Stimulated activated CD8-positive, alpha-beta memory T cell treated with anti-CD3 and anti-CD28 coated beads, Interleukin-7, amount 100 ng/mL, for 1 hour (primary cell): ENCODE results near the gene ZFPM1.

Experiments
- DNase-seq, 2 donors: peaks; one replicate each; pipeline ENCODE4 v3.0.0-alpha.2; 2020; ENCODE audit warnings: low read depth in 2 of 2

The ZFPM1 gene

GRCh38 chr16:88497561-88498462 lies 44.7 kb downstream of the ZFPM1 start:
- DNase-seq, result no peak

DNA sequence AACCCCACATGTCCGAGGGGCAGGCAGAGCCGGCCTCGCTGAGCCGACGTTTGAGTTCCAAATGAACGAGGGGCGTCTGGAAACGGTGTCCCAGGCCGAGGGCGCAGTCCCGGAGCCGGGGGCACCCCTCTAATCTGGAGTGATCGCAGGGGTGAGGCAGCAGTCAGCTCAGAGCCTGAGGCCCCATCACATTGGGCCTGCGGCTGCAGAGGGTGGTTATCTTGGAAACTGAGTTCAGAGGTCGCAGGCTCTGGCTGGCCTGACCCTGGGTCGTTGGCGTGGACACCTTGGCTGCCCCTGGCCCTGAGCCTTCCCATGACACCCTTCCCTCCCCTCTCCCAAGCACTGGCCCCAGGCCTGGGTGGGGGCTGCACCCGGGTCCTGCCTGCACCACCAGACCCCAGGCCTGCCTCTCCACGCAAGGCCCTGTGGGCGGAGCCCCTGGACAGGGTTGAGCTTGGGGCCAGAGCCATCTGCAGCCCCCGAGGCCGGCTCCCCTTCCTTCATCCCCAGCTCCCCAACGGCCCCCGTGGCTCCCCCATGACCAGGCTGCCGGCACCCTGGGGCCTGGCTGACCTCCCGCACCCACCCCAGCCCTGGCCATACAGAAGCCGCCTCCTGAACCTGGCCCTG lies 45.6 kb downstream of the ZFPM1 start:
- DNase-seq, result no peak

- DNase-seq, result no peak
These were observed 46.2 kb downstream of the ZFPM1 start for GRCh38 chr16:88499292-88499691.

- DNase-seq, result no peak
These were observed 46.8 kb downstream of the ZFPM1 start for GRCh38 chr16:88499836-88500251.

GRCh38 chr16:88500255-88500661 lies 47.2 kb downstream of the ZFPM1 start:
- DNase-seq, result no peak

DNA sequence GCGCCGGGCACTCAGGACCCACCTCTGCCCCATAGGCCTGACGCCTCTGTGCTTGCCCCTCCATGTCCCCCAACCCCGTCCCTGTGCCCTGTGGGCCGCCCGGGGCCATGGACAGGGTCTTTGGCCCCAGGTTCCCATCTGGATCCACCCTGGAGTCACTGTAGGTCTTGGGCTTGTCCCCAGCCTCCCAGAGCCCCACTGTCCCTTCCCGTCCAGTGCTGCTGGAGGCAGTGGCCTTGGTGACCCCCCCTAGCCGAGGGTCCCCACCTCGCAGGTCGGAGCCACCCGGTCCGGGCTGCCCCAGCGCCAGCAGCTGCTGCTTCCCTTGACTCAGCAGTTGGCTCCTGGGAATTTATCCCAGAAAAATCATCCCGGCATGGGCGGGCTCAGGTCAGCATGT lies 49.3 kb downstream of the ZFPM1 start:
- DNase-seq, result no peak

DNA sequence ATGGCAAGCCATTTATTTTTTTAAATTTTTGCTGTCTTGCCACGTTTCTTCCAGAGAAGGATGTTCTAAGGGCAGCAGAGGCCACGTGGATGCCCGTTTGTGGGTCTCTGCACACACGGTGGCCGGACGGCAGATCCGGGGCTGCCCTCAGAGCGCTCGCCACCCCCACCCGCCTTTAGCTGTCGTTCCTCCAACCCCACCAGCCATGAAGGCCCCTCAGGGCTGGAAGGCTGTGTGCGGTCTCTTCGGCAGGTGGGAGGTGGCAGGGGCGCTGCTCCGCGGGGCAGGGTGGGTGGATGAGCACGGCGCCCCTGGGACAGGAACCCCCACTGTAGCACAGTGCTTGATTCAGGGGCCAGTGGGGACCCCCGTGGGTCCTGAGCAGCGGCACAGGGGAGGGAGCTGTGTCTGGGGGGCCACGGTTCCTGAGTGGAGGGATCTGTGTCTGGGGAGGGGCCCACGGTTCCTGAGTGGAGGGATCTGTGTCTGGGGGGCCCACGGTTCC lies 49.7 kb downstream of the ZFPM1 start:
- DNase-seq, result no peak

GRCh38 chr16:88503374-88503770 lies 50.3 kb downstream of the ZFPM1 start:
- no peak for DNase-seq

DNA sequence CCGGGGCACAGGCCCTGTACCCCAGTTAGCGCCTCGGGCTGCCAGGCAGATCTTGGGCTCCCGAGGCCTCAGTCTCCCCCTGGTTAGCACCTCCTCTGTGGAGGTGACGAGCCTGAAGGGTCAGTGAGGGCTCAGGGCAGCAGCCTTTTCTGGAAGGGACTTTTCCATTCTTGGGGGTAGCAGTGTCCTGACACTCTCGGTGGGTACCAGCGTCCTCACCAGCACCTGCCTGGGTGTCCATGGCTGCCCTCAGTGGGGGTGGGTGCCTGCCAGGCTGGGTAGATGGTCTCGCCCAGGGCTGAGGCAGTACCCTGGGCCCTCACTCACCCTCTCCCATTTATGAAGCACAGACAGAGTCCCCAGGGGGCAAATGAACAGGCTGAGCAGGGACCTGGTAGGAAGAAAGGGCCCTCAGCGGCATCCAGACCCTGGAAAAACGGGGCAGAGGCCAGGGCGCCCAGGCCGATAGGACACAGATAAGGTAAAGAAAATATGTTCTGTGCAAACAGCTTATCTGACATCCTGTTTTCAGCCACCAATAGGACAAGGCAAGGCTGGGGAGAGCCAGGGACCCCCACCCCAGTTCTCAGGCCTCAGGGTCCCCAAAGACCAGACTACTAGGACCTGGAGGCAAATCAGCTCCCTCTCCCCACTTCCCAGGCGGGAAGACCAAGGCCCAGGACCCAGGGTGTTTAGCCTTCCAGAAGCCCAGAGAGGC lies 50.9 kb downstream of the ZFPM1 start:
- DNase-seq, result no peak

DNA sequence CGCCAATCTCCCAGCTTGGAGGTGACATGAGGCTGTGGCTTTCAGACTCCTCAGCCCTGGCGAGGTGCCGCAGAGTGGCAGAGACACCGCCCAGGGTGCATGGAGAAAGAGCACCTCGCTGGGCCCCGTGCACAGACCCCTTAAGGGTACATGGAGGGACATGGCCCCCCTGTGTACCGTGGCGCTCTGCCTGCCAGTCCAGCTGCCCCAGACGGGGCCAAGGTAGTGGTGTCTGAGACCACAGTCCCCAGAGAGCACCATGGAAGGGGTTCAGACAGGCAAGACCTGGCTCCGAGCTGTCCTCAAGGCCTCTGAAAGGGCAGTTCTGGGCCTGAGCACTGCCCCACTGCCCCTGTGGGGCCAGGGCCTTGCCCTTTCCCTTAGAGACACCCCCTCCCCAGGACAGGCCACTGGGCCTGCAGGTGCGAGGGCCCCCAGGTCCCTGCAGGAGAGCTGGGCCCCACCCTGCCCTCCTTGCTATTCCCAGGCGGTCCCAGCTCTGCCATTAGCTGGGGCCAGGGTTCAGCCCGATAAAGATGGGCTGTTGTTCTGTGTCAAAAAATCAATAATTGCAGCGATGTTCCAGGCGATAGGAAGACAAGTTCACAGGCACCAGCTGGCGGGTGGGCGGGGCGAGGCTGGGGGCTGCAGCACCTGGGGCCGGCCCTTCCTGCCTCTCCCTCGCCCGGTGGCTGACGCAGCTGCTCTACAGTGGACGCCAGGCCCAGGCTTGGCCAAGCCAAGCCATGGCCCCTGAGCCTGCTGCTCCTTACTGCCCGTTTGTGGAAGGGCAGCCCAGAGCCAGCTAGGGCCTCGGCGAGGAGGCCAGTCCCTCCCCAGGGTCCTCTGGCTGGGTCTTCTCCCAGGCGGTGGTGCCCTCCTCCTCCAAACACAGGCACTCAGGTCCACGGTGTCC lies 51.7 kb downstream of the ZFPM1 start:
- no peak for DNase-seq

DNA sequence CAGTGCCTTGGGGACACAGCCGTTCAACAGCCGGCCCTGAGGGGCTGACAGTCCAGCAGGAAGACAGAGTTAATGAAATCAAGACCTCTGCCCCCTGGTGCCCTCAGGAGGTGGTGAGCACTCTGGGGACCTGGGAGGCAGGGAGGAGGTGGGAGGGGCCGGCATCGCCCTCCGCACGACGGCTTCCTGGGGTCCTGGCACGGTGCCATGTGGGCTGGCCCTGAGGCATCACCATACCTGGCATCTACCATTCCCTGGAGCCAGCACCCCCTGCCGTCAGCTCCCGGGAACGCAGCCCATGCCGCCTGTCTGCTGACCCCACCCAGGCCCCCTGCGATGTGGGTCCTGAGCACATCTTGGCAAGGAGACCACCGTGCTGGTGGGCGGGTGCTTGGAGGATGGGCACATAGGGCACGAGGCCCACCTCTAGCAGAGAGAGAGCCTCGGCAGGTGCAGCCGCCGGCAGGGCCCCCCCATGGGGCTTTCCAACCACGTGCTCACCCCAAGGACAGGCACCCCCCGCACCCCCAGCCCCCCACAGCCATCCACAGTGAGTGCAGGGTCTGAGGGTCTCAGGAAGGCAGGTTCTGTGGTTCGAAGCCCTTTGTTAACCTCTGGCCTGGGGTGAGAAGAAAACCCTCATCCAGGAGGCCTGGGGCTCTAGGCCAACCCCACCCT lies 52.5 kb downstream of the ZFPM1 start:
- DNase-seq, result peak; percentile 24 to 46

- DNase-seq, result no peak
These were observed 53.6 kb downstream of the ZFPM1 start for GRCh38 chr16:88506723-88507122.

DNA sequence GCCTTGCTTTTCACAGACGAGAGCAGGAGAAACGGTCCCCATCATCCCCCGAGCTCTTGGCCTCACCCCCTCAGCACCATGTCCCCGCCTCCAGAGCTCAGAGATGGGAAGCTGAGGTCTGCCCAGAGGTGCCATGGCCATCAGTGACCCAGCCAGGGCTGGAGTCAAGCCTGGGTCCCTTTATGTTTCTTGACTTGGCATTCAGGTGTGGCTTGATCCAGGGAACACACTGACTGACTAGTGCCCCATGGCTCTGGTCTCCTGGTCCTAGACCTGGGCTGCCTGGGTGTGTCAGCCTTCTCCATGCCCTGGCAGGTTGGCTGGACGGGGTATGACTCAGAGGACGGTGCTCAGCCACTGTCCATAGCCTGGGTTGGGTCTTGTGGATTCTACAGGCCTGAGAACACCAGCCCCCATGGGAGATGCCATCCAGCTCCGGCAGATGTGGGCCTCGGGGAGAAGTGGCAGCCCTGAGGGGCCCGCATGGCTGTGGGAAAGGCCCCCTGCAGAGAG lies 54.2 kb downstream of the ZFPM1 start:
- no peak for DNase-seq

- DNase-seq, result no peak
These were observed 55.3 kb downstream of the ZFPM1 start for GRCh38 chr16:88508376-88508867.

DNA sequence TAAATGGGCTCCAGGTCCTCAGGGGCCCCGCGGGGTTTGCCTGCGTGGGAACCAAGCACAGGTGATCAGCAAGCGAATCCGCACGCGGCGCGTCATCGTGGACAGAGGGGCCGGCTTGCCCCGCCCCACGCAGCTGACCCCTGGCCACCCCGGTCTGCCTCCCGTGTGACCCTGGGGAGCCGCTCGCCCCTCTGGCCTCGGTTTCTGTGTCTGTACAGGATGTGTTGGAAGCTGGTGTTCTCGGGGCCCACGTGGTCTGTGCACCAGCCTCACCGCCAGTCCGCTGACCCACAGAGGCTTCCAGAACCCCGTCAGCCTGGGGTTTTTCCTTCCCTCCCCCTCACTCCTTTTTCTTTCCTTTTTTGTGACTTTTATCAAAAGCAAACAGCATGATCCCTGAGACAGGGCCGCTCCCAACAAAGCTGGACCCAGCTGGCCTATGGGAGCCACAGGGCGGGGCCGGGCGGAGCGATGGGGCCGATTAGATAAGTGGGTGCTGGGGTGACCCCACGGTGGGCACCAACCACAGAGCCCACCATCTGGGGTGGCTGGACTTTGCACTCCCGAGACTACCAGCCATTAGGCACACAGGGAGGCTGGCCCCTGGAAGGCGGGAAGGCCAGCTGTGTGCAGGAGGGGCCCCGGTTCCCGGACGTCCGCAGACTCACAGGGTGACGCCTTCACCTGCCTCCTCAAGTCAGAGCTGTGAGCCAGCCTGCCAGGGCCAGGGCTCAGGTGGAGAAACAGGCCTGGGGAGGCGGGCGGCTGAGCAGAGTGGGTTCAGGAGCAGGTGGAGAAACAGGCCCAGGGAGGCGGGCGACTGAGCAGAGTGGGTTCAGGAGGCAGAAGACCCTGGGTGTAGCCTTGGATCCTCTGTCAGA lies 56.0 kb downstream of the ZFPM1 start:
- DNase-seq, result no peak

- DNase-seq, result no peak
These were observed 56.6 kb downstream of the ZFPM1 start for GRCh38 chr16:88509749-88510069.

GRCh38 chr16:88510091-88510994 lies 57.3 kb downstream of the ZFPM1 start:
- DNase-seq, result no peak

DNA sequence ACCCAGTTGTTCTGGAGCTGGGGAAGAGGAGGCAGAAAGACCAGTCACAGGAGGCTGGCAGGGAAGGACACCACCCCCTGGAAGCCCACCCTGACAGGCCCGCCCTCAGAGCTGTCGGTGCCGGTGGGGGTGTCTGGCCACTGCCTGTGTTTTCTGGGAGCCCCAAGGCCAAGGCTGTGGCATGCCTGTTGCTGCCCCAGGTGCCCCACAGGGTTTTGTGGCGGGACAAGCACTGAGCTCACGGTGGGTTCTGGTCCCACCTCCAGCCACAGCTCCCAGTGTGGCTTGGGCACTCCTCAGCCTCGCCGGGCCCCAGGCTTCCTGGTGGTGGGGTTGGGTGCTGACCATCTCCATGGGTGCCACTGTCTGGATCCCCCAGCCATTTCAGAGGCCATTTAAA lies 58.0 kb downstream of the ZFPM1 start:
- no peak for DNase-seq
